Liver (tissue), 3 donors: ENCODE measurements around the gene RTN4RL2.

Experiments
- GABPA ChIP-seq, 2 donors: IDR thresholded peaks in 1 of 2; conservative IDR thresholded peaks in 1 of 2; 2 replicates each; pipeline ENCODE4 v1.6.1; 2016; ENCODE audit warnings: antibody characterized with exemption in 2 of 2, mild to moderate bottlenecking in 1 of 2, moderate library complexity in 1 of 2
- TF ChIP-seq, protein P1 (sequence below): fragments of 150-350 bp; IDR thresholded peaks from 2 replicates; pipeline ENCODE4 v1.5.1; 2017; ENCODE audit warnings: improper control_type of control experiment, low read depth, low read length; ENCODE audit not compliant: missing input control
- donor health status: healthy.
- donor health status: healthy.

GRCh38 chr11:57477507-57478189, 17.3 kb downstream of the RTN4RL2 start:
- TF ChIP-seq, protein P1, sequence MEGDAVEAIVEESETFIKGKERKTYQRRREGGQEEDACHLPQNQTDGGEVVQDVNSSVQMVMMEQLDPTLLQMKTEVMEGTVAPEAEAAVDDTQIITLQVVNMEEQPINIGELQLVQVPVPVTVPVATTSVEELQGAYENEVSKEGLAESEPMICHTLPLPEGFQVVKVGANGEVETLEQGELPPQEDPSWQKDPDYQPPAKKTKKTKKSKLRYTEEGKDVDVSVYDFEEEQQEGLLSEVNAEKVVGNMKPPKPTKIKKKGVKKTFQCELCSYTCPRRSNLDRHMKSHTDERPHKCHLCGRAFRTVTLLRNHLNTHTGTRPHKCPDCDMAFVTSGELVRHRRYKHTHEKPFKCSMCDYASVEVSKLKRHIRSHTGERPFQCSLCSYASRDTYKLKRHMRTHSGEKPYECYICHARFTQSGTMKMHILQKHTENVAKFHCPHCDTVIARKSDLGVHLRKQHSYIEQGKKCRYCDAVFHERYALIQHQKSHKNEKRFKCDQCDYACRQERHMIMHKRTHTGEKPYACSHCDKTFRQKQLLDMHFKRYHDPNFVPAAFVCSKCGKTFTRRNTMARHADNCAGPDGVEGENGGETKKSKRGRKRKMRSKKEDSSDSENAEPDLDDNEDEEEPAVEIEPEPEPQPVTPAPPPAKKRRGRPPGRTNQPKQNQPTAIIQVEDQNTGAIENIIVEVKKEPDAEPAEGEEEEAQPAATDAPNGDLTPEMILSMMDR = no peak
- TF ChIP-seq GABPA (IDR thresholded peaks at IDR 0.05 in 1 of 2, conservative IDR thresholded peaks at IDR 0.05 in 1 of 2) = no peak
